Keratinocyte (primary cell): ENCODE data around the gene KIF26A. TPM values are rescaled to one million over a fixed set of nuclear protein-coding genes. Genes with fewer than 3 reads are reported as not detected.

Experiments used
- DNase-seq: peaks from one replicate; pipeline ENCODE4 v3.0.0-alpha.2; 2011; ENCODE audit warnings: low read depth, missing footprints, low spot score
- FAIRE-seq: peaks from 2 replicates; lab custom pipeline; 2011; peaks lifted over from hg19 to GRCh38; lab: Jason Lieb, UNC
- H2AFZ ChIP-seq: 2 replicates; pipeline ENCODE4 v1.6.0; 2012; ENCODE audit warnings: low read length, control low read depth, inconsistent platforms; ENCODE audit not compliant: control insufficient read depth
- H3K27ac ChIP-seq: 2 replicates; pipeline ENCODE4 v1.5.1; 2011; ENCODE audit warnings: low read length; ENCODE audit not compliant: control insufficient read depth, insufficient read depth
- H3K27me3 ChIP-seq: 3 replicates; pipeline ENCODE4 v1.6.0; 2011; ENCODE audit warnings: low read length; ENCODE audit not compliant: control insufficient read depth, insufficient read depth; ENCODE audit errors: extremely low read depth
- H3K36me3 ChIP-seq, 2 experiments: 2 replicates in 1 of 2; 3 replicates in 1 of 2; pipeline ENCODE4 v1.5.1; 2011; ENCODE audit warnings: low read length in 2 of 2, mild to moderate bottlenecking in 1 of 2; ENCODE audit not compliant: control insufficient read depth in 2 of 2, insufficient read depth in 2 of 2; ENCODE audit errors: extremely low read depth in 1 of 2
- H3K4me1 ChIP-seq: 3 replicates; pipeline ENCODE4 v1.5.1; 2011; ENCODE audit warnings: low read length; ENCODE audit not compliant: control insufficient read depth, insufficient read depth; ENCODE audit errors: extremely low read depth
- H3K4me2 ChIP-seq: 3 replicates; pipeline ENCODE4 v1.6.0; 2011; ENCODE audit warnings: low read depth, low read length; ENCODE audit not compliant: control insufficient read depth, insufficient read depth; ENCODE audit errors: extremely low read depth
- H3K4me3 ChIP-seq, 3 experiments: fragments of 200-600 bp in 1 of 3; sonication (generic) in 1 of 3; 2 replicates in 2 of 3; 3 replicates in 1 of 3; pipeline ENCODE4 v1.5.1; 2011 to 2016; ENCODE audit warnings: low read length in 3 of 3, mild to moderate bottlenecking in 3 of 3, control low read depth in 2 of 3, inconsistent platforms in 1 of 3, low read depth in 1 of 3, mixed read lengths in 1 of 3, mixed run types in 1 of 3, moderate library complexity in 1 of 3; ENCODE audit not compliant: control insufficient read depth in 2 of 3, insufficient read depth in 2 of 3; ENCODE audit errors: extremely low read depth in 1 of 3
- H3K79me2 ChIP-seq: 2 replicates; pipeline ENCODE4 v1.6.0; 2012; ENCODE audit warnings: low read length; ENCODE audit not compliant: control insufficient read depth, insufficient read depth
- H3K9ac ChIP-seq: 3 replicates; pipeline ENCODE4 v1.6.0; 2011; ENCODE audit warnings: low read length; ENCODE audit not compliant: control insufficient read depth, insufficient read depth; ENCODE audit errors: extremely low read depth
- H3K9me1 ChIP-seq: 3 replicates; pipeline ENCODE4 v1.6.0; 2011; ENCODE audit warnings: low read length; ENCODE audit not compliant: control insufficient read depth, insufficient read depth; ENCODE audit errors: extremely low read depth
- H3K9me3 ChIP-seq: 2 replicates; pipeline ENCODE4 v1.5.1; 2012; ENCODE audit warnings: low read depth, low read length; ENCODE audit not compliant: control insufficient read depth
- H4K20me1 ChIP-seq: 3 replicates; pipeline ENCODE4 v1.6.0; 2011; ENCODE audit warnings: low read length; ENCODE audit not compliant: control insufficient read depth, insufficient read depth; ENCODE audit errors: extremely low read depth
- CTCF ChIP-seq, 3 experiments: IDR thresholded peaks in 1 of 3; conservative IDR thresholded peaks in 1 of 3; optimal IDR thresholded peaks in 1 of 3; 2 replicates in 2 of 3; 3 replicates in 1 of 3; pipeline versions ENCODE3 to v1.5.1; 2011; ENCODE audit warnings: low read length in 3 of 3, mild to moderate bottlenecking in 3 of 3, moderate library complexity in 2 of 3, control low read depth in 1 of 3, inconsistent platforms in 1 of 3; ENCODE audit not compliant: insufficient read depth in 2 of 3; ENCODE audit errors: extremely low read depth in 1 of 3
- EZH2 ChIP-seq: IDR thresholded peaks from one replicate; pipeline ENCODE4 v1.6.1; 2012; ENCODE audit warnings: inconsistent platforms, mild to moderate bottlenecking, low read length, moderate library complexity
- dilution Hi-C: fragments of 300-500 bp; cut with MboI; formaldehyde crosslinking; loops from one replicate; pipeline ENCODE4 v1.7.0; 2020; ENCODE audit warnings: low sequenced_read_pairs; ENCODE audit not compliant: extremely low pct_ligation_motif_present
- polyA plus RNA-seq, 5 experiments: library from polyadenylated mRNA; depleted of rRNA in 3 of 5; stranded (reverse) in 3 of 5; stranded (forward) in 1 of 5; unstranded in 1 of 5; fragments of >200 nt; gene quantifications; 1 replicate in 1 of 5; 2 replicates in 3 of 5; 3 replicates in 1 of 5; pipeline versions ENCODE4 v1.2.1 to v1.2.3, GENCODE V29; 2011 to 2012; ENCODE audit warnings: missing spikeins in 2 of 5, low read depth in 1 of 5, low replicate concordance in 1 of 5

Gene KIF26A
- polyA plus RNA-seq, 1 donor (not counting 4 experiments of a cell fraction or from before 2014, with no cell fraction given) = 0.07 TPM

- H3K79me2 ChIP-seq = no peaks in the 10 kb centered on the region
- dilution Hi-C loops = loop anchor here (25.0 kb wide), 1 partner anchor 103 kb away; no protein-coding TSS in a partner anchor
- H3K9me3 ChIP-seq = no peaks in the 10 kb centered on the region
- no peak overlapping the region for H2AFZ ChIP-seq
- FAIRE-seq (no peak), DNase-seq (no peak)
- no peaks in the 10 kb centered on the region for H3K36me3 ChIP-seq
- H3K9ac ChIP-seq = no peak overlapping the region
- no peaks in the 10 kb centered on the region for H4K20me1 ChIP-seq
- H3K4me2 ChIP-seq = no peak overlapping the region
- no peak overlapping the region for H3K27ac ChIP-seq
- no peaks in the 10 kb centered on the region for H3K9me1 ChIP-seq
- TF ChIP-seq CTCF (optimal IDR thresholded peaks at IDR 0.05 in 1 of 3, IDR thresholded peaks at IDR 0.05 in 1 of 3, conservative IDR thresholded peaks at IDR 0.05 in 1 of 3; ENCODE audit: extremely low read depth in 1 of 3, insufficient read depth in 2 of 3, low read length in 3 of 3) = no peak
- TF ChIP-seq EZH2 = no peak
- H3K4me3 ChIP-seq = no peak overlapping the region
- peaks cover 40% of the 10 kb centered on the region for H3K27me3 ChIP-seq
- peaks cover 4% of the 10 kb centered on the region for H3K4me1 ChIP-seq
These were observed 2.3 kb downstream of the KIF26A start for GRCh38 chr14:104140463-104141331.

GRCh38 chr14:104141621-104142091 is 3.3 kb downstream of the KIF26A start:
- no peaks in the 10 kb centered on the region for H4K20me1 ChIP-seq
- H3K27me3 ChIP-seq = peaks cover 33% of the 10 kb centered on the region
- dilution Hi-C loops = loop anchor here (25.0 kb wide), 1 partner anchor 104 kb away; no protein-coding TSS in a partner anchor
- no peak overlapping the region for H3K9ac ChIP-seq
- no peaks in the 10 kb centered on the region for H3K36me3 ChIP-seq
- no peaks in the 10 kb centered on the region for H3K9me3 ChIP-seq
- H3K9me1 ChIP-seq = no peaks in the 10 kb centered on the region
- H3K79me2 ChIP-seq = no peaks in the 10 kb centered on the region
- no peak overlapping the region for H3K4me3 ChIP-seq
- no peak overlapping the region for H2AFZ ChIP-seq
- no peak overlapping the region for H3K4me2 ChIP-seq
- FAIRE-seq = no peak
- H3K27ac ChIP-seq = no peak overlapping the region
- DNase-seq = no peak
- peaks cover 4% of the 10 kb centered on the region for H3K4me1 ChIP-seq
- TF ChIP-seq EZH2 (no peak), CTCF (optimal IDR thresholded peaks at IDR 0.05 in 1 of 3, IDR thresholded peaks at IDR 0.05 in 1 of 3, conservative IDR thresholded peaks at IDR 0.05 in 1 of 3; ENCODE audit: extremely low read depth in 1 of 3, insufficient read depth in 2 of 3, low read length in 3 of 3) (no peak)
